B cell (primary cell): Measurements from ENCODE around the gene TOGARAM2. TPM values are rescaled to one million over a fixed set of nuclear protein-coding genes. Genes with fewer than 3 reads are reported as not detected.

Experiments
- ATAC-seq: fragments of 200-7000 bp; cut with Tn5 transposase; one replicate; pipeline ENCODE4 v1.10.0; 2021; ENCODE audit warnings: low read depth, mild to moderate bottlenecking, moderate number of reproducible peaks, moderate library complexity
- CTCF ChIA-PET: fragments of 350-600 bp; sonication (Branson Sonifier 250); formaldehyde crosslinking; loops from one replicate; lab custom pipeline; 2021; ENCODE audit warnings: antibody characterized with exemption, inconsistent platforms; lab: Charles Lee
- POLR2A ChIA-PET: fragments of 350-600 bp; sonication (Branson Sonifier 250); formaldehyde crosslinking; loops from one replicate; lab custom pipeline; 2021; ENCODE audit warnings: antibody characterized with exemption; lab: Charles Lee
- DNase-seq: peaks from one replicate; pipeline ENCODE4 v3.0.0; 2013
- H2AFZ ChIP-seq: 2 replicates; pipeline ENCODE4 v1.6.1; 2012; ENCODE audit warnings: mild to moderate bottlenecking, low read depth, low read length; ENCODE audit not compliant: insufficient read depth, poor library complexity, severe bottlenecking
- H3K27ac ChIP-seq, 2 donors: 1 replicate in 1 of 2; 2 replicates in 1 of 2; pipeline ENCODE4 v1.5.1; 2012 to 2013; ENCODE audit warnings: low read length in 2 of 2, mild to moderate bottlenecking in 2 of 2, moderate library complexity in 1 of 2
- H3K27me3 ChIP-seq, 4 experiments: fragments of 200-600 bp in 1 of 4; sonication (generic) in 1 of 4; replicated peaks in 1 of 4; 1 replicate in 2 of 4; 2 replicates in 2 of 4; pipeline versions ENCODE4 v1.6.1 to v1.7.0; 2013 to 2016; ENCODE audit warnings: low read length in 3 of 4, mild to moderate bottlenecking in 2 of 4, mixed read lengths in 1 of 4, moderate library complexity in 1 of 4; ENCODE audit not compliant: insufficient read depth in 4 of 4, control insufficient read depth in 3 of 4; ENCODE audit errors: control extremely low read depth in 1 of 4
- H3K36me3 ChIP-seq, 2 experiments: replicated peaks in 1 of 2; 1 replicate in 1 of 2; 2 replicates in 1 of 2; pipeline versions ENCODE4 v1.6.1 to v1.7.1; 2013; ENCODE audit warnings: low read length in 1 of 2; ENCODE audit not compliant: insufficient read depth in 2 of 2, control insufficient read depth in 1 of 2; ENCODE audit errors: control extremely low read depth in 1 of 2, extremely low read depth in 1 of 2
- H3K4me1 ChIP-seq, 2 donors: fragments of 200-600 bp in 1 of 2; sonication (generic) in 1 of 2; 1 replicate in 1 of 2; 2 replicates in 1 of 2; pipeline versions ENCODE4 v1.5.1 to v1.6.1; 2013 to 2017; ENCODE audit warnings: low read length in 2 of 2; ENCODE audit not compliant: control insufficient read depth in 2 of 2, insufficient read depth in 2 of 2
- H3K4me2 ChIP-seq: replicated peaks from 2 replicates; pipeline ENCODE3; 2012; ENCODE audit warnings: mild to moderate bottlenecking, low read depth, low read length; ENCODE audit not compliant: poor library complexity, severe bottlenecking
- H3K4me3 ChIP-seq, 5 experiments: fragments of 200-600 bp in 1 of 5; sonication (generic) in 1 of 5; 1 replicate in 3 of 5; 2 replicates in 2 of 5; pipeline versions ENCODE4 v1.5.1 to v1.7.0; 2011 to 2016; ENCODE audit warnings: low read length in 4 of 5, mild to moderate bottlenecking in 4 of 5, low read depth in 2 of 5, control low read depth in 1 of 5, moderate library complexity in 1 of 5; ENCODE audit not compliant: insufficient read depth in 1 of 5; ENCODE audit errors: control extremely low read depth in 1 of 5, extremely low read depth in 1 of 5
- H3K79me2 ChIP-seq: fragments of 200-600 bp; sonication (generic); one replicate; pipeline ENCODE4 v1.6.0; 2016; ENCODE audit warnings: low read length; ENCODE audit not compliant: control insufficient read depth, insufficient read depth
- H3K9ac ChIP-seq: fragments of 200-600 bp; sonication (generic); 2 replicates; pipeline ENCODE4 v1.6.1; 2017; ENCODE audit warnings: mild to moderate bottlenecking, low read length, moderate library complexity
- H3K9me3 ChIP-seq, 3 donors: one replicate each; pipeline versions ENCODE4 v1.6.1 to v1.7.1; 2013; ENCODE audit warnings: low read length in 2 of 3; ENCODE audit not compliant: control insufficient read depth in 2 of 3, insufficient read depth in 1 of 3; ENCODE audit errors: control extremely low read depth in 1 of 3
- H4K20me1 ChIP-seq: 2 replicates; pipeline ENCODE4 v1.6.0; 2012; ENCODE audit warnings: mild to moderate bottlenecking, low read length; ENCODE audit not compliant: insufficient read depth, control insufficient read depth, poor library complexity, severe bottlenecking
- H3K27ac Mint-ChIP-seq: one replicate; pipeline ENCODE4 v1.8.0; 2021; ENCODE audit warnings: mixed read lengths
- H3K27me3 Mint-ChIP-seq: one replicate; pipeline ENCODE4 v1.8.0; 2021; ENCODE audit warnings: mixed read lengths
- H3K4me1 Mint-ChIP-seq: one replicate; pipeline ENCODE4 v1.8.0; 2021; ENCODE audit warnings: mixed read lengths
- H3K4me3 Mint-ChIP-seq: one replicate; pipeline ENCODE4 v1.8.0; 2021; ENCODE audit warnings: mixed read lengths
- H3K9me3 Mint-ChIP-seq: one replicate; pipeline ENCODE4 v1.8.0; 2022; ENCODE audit warnings: mixed read lengths; ENCODE audit not compliant: insufficient read depth
- EZH2 ChIP-seq: IDR thresholded peaks from 2 replicates; pipeline ENCODE4 v1.6.1; 2012; ENCODE audit warnings: borderline replicate concordance, low read depth, mild to moderate bottlenecking, moderate library complexity, low read length; ENCODE audit not compliant: insufficient read depth, poor library complexity, severe bottlenecking
- WGBS: methylation state at CpG from one replicate; pipeline ENCODE4 v1.1.5; 2013; ENCODE audit warnings: missing lambda C conversion rate; ENCODE audit not compliant: insufficient coverage; 5-methylcytosine and 5-hydroxymethylcytosine counted together
- intact Hi-C: fragments of 100-400 bp; cut with micrococcal nuclease; formaldehyde crosslinking; loops from one replicate; pipeline ENCODE4 v1.10.0; 2022
- polyA plus RNA-seq: library from polyadenylated mRNA; depleted of rRNA; stranded (reverse); fragments of >200 nt; gene quantifications from 2 replicates; pipeline ENCODE4 v1.2.3, GENCODE V29; 2012
- total RNA-seq, 2 donors: library from RNA; stranded (reverse); fragments of 120-200 nt in 1 of 2; gene quantifications; 1 replicate in 1 of 2; 2 replicates in 1 of 2; pipeline versions ENCODE4 v1.2.3 to v1.2.4, GENCODE V29; 2013 to 2022
- TF ChIP-seq, protein P1 (sequence below): fragments of 200-600 bp; IDR thresholded peaks from one replicate; pipeline ENCODE4 v1.8.0; 2022; ENCODE audit warnings: antibody characterized with exemption, mild to moderate bottlenecking

Gene TOGARAM2
- total and polyA plus RNA-seq, 2 donors (not counting 1 experiment from before 2014, with no cell fraction given): 0.25 to 0.61 TPM

DNA sequence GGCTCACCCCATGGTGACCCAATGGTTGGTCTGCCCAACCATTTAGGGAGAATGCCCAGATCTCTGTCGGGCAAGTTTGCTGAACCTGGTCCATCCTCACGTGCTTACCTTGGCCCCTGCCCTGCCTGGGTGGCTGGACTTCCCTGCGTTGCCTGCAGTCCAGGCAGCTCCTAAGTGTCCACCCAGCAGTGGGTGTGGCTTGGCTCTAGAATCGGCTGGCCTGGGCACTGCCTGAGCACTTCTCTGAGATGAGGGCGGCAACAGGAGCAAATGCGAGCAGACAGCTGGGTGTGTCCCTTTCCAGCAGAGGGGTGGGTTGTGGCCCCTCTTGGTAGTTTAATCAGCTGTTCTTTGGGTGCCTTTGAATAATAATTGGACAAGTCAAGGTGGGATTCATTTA, 82.0 kb downstream of the TOGARAM2 start:
- TF ChIP-seq, protein P1, sequence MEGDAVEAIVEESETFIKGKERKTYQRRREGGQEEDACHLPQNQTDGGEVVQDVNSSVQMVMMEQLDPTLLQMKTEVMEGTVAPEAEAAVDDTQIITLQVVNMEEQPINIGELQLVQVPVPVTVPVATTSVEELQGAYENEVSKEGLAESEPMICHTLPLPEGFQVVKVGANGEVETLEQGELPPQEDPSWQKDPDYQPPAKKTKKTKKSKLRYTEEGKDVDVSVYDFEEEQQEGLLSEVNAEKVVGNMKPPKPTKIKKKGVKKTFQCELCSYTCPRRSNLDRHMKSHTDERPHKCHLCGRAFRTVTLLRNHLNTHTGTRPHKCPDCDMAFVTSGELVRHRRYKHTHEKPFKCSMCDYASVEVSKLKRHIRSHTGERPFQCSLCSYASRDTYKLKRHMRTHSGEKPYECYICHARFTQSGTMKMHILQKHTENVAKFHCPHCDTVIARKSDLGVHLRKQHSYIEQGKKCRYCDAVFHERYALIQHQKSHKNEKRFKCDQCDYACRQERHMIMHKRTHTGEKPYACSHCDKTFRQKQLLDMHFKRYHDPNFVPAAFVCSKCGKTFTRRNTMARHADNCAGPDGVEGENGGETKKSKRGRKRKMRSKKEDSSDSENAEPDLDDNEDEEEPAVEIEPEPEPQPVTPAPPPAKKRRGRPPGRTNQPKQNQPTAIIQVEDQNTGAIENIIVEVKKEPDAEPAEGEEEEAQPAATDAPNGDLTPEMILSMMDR: no peak
- TF ChIP-seq EZH2: no peak
- H3K4me2 ChIP-seq: no peak overlapping the region
- ChIA-PET CTCF (no interaction called here), POLR2A (no interaction called here)
- Mint-ChIP-seq H3K4me1 (no peaks in the 10 kb centered on the region), H3K9me3 (no peaks in the 10 kb centered on the region), H3K27me3 (no peaks in the 10 kb centered on the region), H3K4me3 (no peak overlapping the region), H3K27ac (no peak overlapping the region)
- no peak overlapping the region for H3K9ac ChIP-seq
- ATAC-seq (no peak), DNase-seq (no peak)
- H3K36me3 ChIP-seq: no peaks in the 10 kb centered on the region
- WGBS: 95% methylated on average over 6 of the region's 6 CpGs
- no peaks in the 10 kb centered on the region for H3K9me3 ChIP-seq
- intact Hi-C loops: no loop called here
- no peak overlapping the region for H3K4me3 ChIP-seq
- H3K79me2 ChIP-seq: no peaks in the 10 kb centered on the region
- no peak overlapping the region for H3K27ac ChIP-seq
- H4K20me1 ChIP-seq: no peaks in the 10 kb centered on the region
- no peak overlapping the region for H2AFZ ChIP-seq
- H3K27me3 ChIP-seq: no peaks in the 10 kb centered on the region
- H3K4me1 ChIP-seq: no peaks in the 10 kb centered on the region

DNA sequence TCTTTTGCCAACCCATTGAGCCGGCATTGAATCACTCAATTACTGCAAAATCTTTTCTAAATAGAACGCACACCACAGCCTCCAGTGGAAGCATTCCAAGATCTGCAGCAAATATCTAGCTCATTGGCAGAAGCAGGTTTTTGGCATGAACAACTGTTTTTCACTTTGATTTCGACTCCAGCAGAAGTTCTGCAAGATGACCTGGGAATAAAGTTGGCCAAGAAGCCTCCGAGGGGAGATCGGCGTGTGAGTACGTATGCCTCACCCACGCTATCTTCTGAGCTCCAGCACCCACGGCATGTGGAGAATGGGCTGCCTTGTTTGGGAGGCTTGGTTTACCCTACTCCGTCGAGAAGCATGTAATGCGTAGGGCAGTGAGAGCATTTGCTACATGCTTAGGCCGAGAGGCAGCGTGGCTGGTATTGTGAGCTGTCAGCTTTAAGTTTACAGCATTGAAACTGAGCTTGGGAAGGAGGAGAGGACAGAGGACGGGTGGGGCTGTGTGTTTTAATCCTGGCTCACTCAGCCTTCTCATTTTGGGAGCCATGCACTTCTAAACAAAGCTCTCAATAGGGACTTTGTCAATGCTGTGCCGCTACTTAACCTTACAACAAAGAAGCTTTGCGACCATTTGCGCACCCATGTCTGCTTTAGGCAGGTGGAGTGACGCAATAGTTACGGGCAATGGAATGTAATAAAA, 82.7 kb downstream of the TOGARAM2 start:
- POLR2A ChIA-PET: no interaction called here
- CTCF ChIA-PET: no interaction called here

More for the DNA sequence above, 82.7 kb downstream of the TOGARAM2 start:
- H3K4me1 ChIP-seq: no peaks in the 10 kb centered on the region
- intact Hi-C loops: no loop called here
- H3K4me3 ChIP-seq: no peak overlapping the region
- Mint-ChIP-seq H3K4me1 (no peaks in the 10 kb centered on the region), H3K9me3 (no peaks in the 10 kb centered on the region), H3K27me3 (no peaks in the 10 kb centered on the region), H3K27ac (no peak overlapping the region), H3K4me3 (no peak overlapping the region)
- 96% methylated on average over 14 of the region's 20 CpGs for WGBS
- DNase-seq (no peak), ATAC-seq (no peak)
- H4K20me1 ChIP-seq: no peaks in the 10 kb centered on the region
- no peak for TF ChIP-seq EZH2
- TF ChIP-seq, protein P1: no peak
- no peak overlapping the region for H2AFZ ChIP-seq
- no peaks in the 10 kb centered on the region for H3K9me3 ChIP-seq
- no peaks in the 10 kb centered on the region for H3K79me2 ChIP-seq
- H3K9ac ChIP-seq: no peak overlapping the region
- no peaks in the 10 kb centered on the region for H3K27me3 ChIP-seq
- H3K4me2 ChIP-seq: no peak overlapping the region
- no peaks in the 10 kb centered on the region for H3K36me3 ChIP-seq
- H3K27ac ChIP-seq: no peak overlapping the region
